ENCODE measurements around the gene NUP107. TPM values are rescaled to one million over a fixed set of nuclear protein-coding genes. Genes with fewer than 3 reads are reported as not detected.

The NUP107 gene
- total and polyA plus RNA-seq, 12 donors: 13.1 to 51.6 (median 28.8) TPM

DNA sequence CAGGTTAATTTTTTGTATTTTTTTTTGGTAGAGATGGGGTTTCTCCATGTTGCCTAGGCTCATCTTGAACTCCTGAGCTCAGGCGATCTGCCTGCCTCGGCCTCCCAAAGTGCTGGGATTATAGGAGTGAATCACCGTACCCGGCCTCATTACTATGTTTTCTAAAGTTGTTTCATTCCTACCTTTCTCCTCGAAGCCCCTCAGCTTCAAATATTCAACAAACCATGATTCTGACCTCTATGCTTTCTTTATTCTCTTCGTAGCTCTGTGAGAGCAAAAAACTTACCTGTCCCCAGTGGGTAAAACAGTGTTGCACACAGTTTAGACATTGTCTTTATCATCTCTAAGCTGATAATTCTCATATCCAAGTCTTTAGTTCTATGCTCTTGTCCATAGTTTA lies 95.0 kb downstream of the NUP107 start:
- DNase-seq: no peak
- peaks cover 17 to 25% of the 10 kb centered on the region in 2 donors for H3K4me1 ChIP-seq (replicated peaks in 1 of 2)
- H3K36me3 ChIP-seq (replicated peaks in 1 of 2): no peaks in the 10 kb centered on the region
- WGBS, 4 donors: 95 to 97% (median 96%) methylated on average over 6 of the region's 6 CpGs
- no peaks in the 10 kb centered on the region for H3K9me3 ChIP-seq (replicated peaks in 1 of 3)
- intact Hi-C loops (cut with DNase I): no loop called here
- TF ChIP-seq CTCF (IDR thresholded peaks at IDR 0.05) (no peak), POLR2A (IDR thresholded peaks at IDR 0.05) (no peak)
- no peaks in the 10 kb centered on the region for H3K27me3 ChIP-seq
- no peak overlapping the region for H3K27ac ChIP-seq
- H3K4me3 ChIP-seq: no peak overlapping the region

DNA sequence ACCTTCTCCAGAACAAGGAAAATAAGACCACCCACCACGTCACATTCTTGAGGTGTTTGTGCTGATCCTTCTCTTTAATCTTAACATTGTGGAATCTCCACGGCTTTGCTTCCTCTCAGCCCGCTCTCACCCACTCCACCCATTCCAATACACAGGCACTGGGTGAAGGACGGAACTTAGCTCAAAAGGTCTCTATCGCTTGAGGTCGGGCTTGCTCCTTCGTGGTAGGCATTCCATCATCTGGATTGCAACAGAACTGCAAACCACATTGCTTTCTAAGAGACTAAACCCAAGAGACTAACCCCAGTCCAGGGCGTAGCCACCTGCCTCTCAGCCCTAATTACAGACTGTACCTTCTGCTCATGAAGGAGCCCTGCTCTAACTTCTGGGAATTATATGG lies 97.2 kb downstream of the NUP107 start:
- Histone ChIP-seq H3K27ac (no peak overlapping the region), H3K27me3 (no peaks in the 10 kb centered on the region), H3K9me3 (replicated peaks in 1 of 3) (no peaks in the 10 kb centered on the region), H3K4me3 (no peak overlapping the region), H3K36me3 (replicated peaks in 1 of 2) (no peaks in the 10 kb centered on the region), H3K4me1 (replicated peaks in 1 of 2) (peaks cover 26 to 46% of the 10 kb centered on the region in 2 donors)
- TF ChIP-seq CTCF (IDR thresholded peaks at IDR 0.05) (no peak), POLR2A (IDR thresholded peaks at IDR 0.05) (no peak)
- peak in 2 of 7 donors; percentile 23 to 54 for DNase-seq
- WGBS, 4 donors: 71 to 86% (median 74%) methylated on average over 8 of the region's 8 CpGs
- intact Hi-C loops (cut with DNase I): no loop called here

- H3K27ac ChIP-seq: peak overlapping the region in 4 of 5 donors; percentile 66 to 80 (median 73)
- no peaks in the 10 kb centered on the region for H3K36me3 ChIP-seq (replicated peaks in 1 of 2)
- peaks cover 26 to 47% of the 10 kb centered on the region in 2 donors for H3K4me1 ChIP-seq (replicated peaks in 1 of 2)
- WGBS, 4 donors: 12 to 24% (median 18%) methylated on average over 2 of the region's 2 CpGs
- peak in 1 of 7 donors; percentile 37 for DNase-seq
- intact Hi-C loops (cut with DNase I): no loop called here
- no peaks in the 10 kb centered on the region for H3K27me3 ChIP-seq
- peak in 1 of 2 donors; percentile 31 for TF ChIP-seq POLR2A (IDR thresholded peaks at IDR 0.05)
- TF ChIP-seq CTCF (IDR thresholded peaks at IDR 0.05): no peak
- H3K9me3 ChIP-seq (replicated peaks in 1 of 3): no peaks in the 10 kb centered on the region
- no peak overlapping the region for H3K4me3 ChIP-seq
Measured at GRCh38 chr12:68785358-68785757, 98.6 kb downstream of the NUP107 start.

DNA sequence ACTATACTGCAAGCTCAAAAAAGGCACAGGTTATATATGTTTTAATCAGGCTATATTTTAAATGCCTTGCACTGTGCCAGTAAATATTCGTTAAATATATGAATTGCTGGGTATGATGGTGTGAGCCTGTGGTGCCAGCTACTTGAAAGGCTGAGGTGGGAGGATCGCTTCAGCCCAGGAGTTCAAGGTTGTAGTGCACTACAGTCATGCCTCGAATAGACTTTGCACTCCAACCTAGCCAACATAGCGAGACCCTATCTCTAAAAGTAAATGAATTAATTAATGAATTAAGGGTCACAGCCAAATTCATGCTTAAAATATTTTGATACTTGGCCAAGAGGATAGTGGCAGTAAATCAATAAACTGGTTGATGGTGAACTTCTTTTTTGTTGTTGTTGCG lies 99.0 kb downstream of the NUP107 start:
- 37 to 57% (median 53%) methylated on average over 5 of the region's 5 CpGs for WGBS, 4 donors
- intact Hi-C loops (cut with DNase I): no loop called here

More for the DNA sequence above, 99.0 kb downstream of the NUP107 start:
- Histone ChIP-seq H3K27me3 (no peaks in the 10 kb centered on the region), H3K4me1 (replicated peaks in 1 of 2) (peaks cover 26 to 47% of the 10 kb centered on the region in 2 donors), H3K27ac (peak overlapping the region in 4 of 5 donors; percentile 66 to 80 (median 73)), H3K36me3 (replicated peaks in 1 of 2) (no peaks in the 10 kb centered on the region), H3K4me3 (no peak overlapping the region), H3K9me3 (replicated peaks in 1 of 3) (no peaks in the 10 kb centered on the region)
- peak in 3 of 7 donors; percentile 31 to 51 (median 43) for DNase-seq
- TF ChIP-seq POLR2A (IDR thresholded peaks at IDR 0.05) (no peak), CTCF (IDR thresholded peaks at IDR 0.05) (no peak)

Measured in adrenal gland (tissue), 12 donors.